GM12878 (cell line): ENCODE data around the gene RAB22A. TPM values are rescaled to one million over a fixed set of nuclear protein-coding genes. Genes with fewer than 3 reads are reported as not detected.

Experiments used
- ATAC-seq: fragments of 200-7000 bp; cut with Tn5 transposase; 3 replicates; pipeline ENCODE4 v1.9.1; 2020; ENCODE audit warnings: mild to moderate bottlenecking, moderate library complexity
- BruUV-seq: library from RNA; stranded (reverse); fragments of 400-500 nt; replicated peaks from 2 replicates; lab custom pipeline; 2021; lab: Mats Ljungman, UMichigan
- CTCF ChIA-PET: fragments of 300-600 bp; sonication (Branson Sonifier 250); formaldehyde crosslinking; extraction: SDS; loops from one replicate; lab custom pipeline; 2021; ENCODE audit warnings: inconsistent platforms; lab: Yijun Ruan, JAX
- POLR2A ChIA-PET: fragments of 350-600 bp; formaldehyde crosslinking; extraction: SDS; loops from one replicate; lab custom pipeline; 2021; ENCODE audit warnings: inconsistent platforms; lab: Charles Lee
- RAD21 ChIA-PET: fragments of 300-600 bp; sonication (Branson Sonifier 250); formaldehyde crosslinking; loops from one replicate; lab custom pipeline; 2023; ENCODE audit warnings: antibody characterized with exemption; ENCODE audit not compliant: unreplicated experiment; lab: Charles Lee
- SMC1A ChIA-PET: fragments of 300-600 bp; sonication (Branson Sonifier 250); formaldehyde crosslinking; loops from one replicate; lab custom pipeline; 2023; ENCODE audit not compliant: unreplicated experiment, uncharacterized antibody; lab: Charles Lee
- DNase-seq: peaks from one replicate; pipeline ENCODE4 v3.0.0-alpha.2; 2011; ENCODE audit warnings: low read depth, low spot score
- FAIRE-seq: peaks from 3 replicates; lab custom pipeline; 2011; peaks lifted over from hg19 to GRCh38; lab: Jason Lieb, UNC
- H2AFZ ChIP-seq: 2 replicates; pipeline ENCODE4 v1.6.0; 2011; ENCODE audit warnings: low read depth, low read length, control low read depth; ENCODE audit not compliant: control insufficient read depth
- H3K27ac ChIP-seq: 2 replicates; pipeline ENCODE4 v1.5.1; 2011; ENCODE audit warnings: control low read depth; ENCODE audit not compliant: control insufficient read depth, insufficient read depth
- H3K27me3 ChIP-seq, 2 experiments: replicated peaks in 1 of 2; 2 replicates each; pipeline versions ENCODE4 v1.6.0 to v1.6.1; 2011; ENCODE audit warnings: low read length in 1 of 2; ENCODE audit not compliant: control insufficient read depth in 2 of 2, insufficient read depth in 2 of 2
- H3K36me3 ChIP-seq, 2 experiments: 2 replicates each; pipeline ENCODE4 v1.5.1; 2011; ENCODE audit warnings: low read length in 1 of 2; ENCODE audit not compliant: control insufficient read depth in 2 of 2, insufficient read depth in 2 of 2
- H3K4me1 ChIP-seq: 2 replicates; pipeline ENCODE4 v1.6.1; 2011; ENCODE audit warnings: mild to moderate bottlenecking, low read length, moderate library complexity, mixed read lengths; ENCODE audit not compliant: control insufficient read depth, insufficient read depth
- H3K4me2 ChIP-seq: 2 replicates; pipeline ENCODE4 v1.6.0; 2011; ENCODE audit warnings: control low read depth; ENCODE audit not compliant: control insufficient read depth, insufficient read depth
- H3K4me3 ChIP-seq: fragments of 200-600 bp; sonication (generic); 2 replicates; pipeline ENCODE4 v1.5.1; 2016
- H3K79me2 ChIP-seq: 2 replicates; pipeline ENCODE4 v1.6.0; 2011; ENCODE audit warnings: low read length; ENCODE audit not compliant: control insufficient read depth, insufficient read depth
- H3K9ac ChIP-seq: 2 replicates; pipeline ENCODE4 v1.8.0; 2011; ENCODE audit warnings: low read length, control low read depth, mixed read lengths; ENCODE audit not compliant: control insufficient read depth, insufficient read depth
- H3K9me3 ChIP-seq: replicated peaks from 3 replicates; pipeline ENCODE4 v1.5.1; 2011; ENCODE audit warnings: mild to moderate bottlenecking, low read length; ENCODE audit not compliant: control insufficient read depth, insufficient read depth
- H4K20me1 ChIP-seq: 2 replicates; pipeline ENCODE4 v1.6.0; 2011; ENCODE audit not compliant: control insufficient read depth, insufficient read depth
- ATF7 ChIP-seq: fragments of 450-650 bp; IDR thresholded peaks from 2 replicates; pipeline ENCODE4 v1.6.1; 2016; ENCODE audit warnings: low read depth, mild to moderate bottlenecking
- CBFB ChIP-seq: IDR thresholded peaks from 2 replicates; pipeline ENCODE4 v1.6.1; 2016; ENCODE audit warnings: antibody characterized with exemption, low read depth
- CEBPB ChIP-seq, 2 experiments: fragments of 150-350 bp in 1 of 2; IDR thresholded peaks; 2 replicates each; pipeline ENCODE4 v1.6.1; 2012 to 2014; ENCODE audit warnings: low read depth in 2 of 2, low read length in 2 of 2, borderline replicate concordance in 1 of 2, inconsistent platforms in 1 of 2
- CHD4 ChIP-seq: fragments of 200-600 bp; sonication (generic); IDR thresholded peaks from 2 replicates; pipeline ENCODE4 v1.6.1; 2016; ENCODE audit warnings: mild to moderate bottlenecking
- NBN ChIP-seq: fragments of 450-650 bp; IDR thresholded peaks from 2 replicates; pipeline ENCODE4 v1.6.1; 2016
- PAX8 ChIP-seq: fragments of 450-650 bp; IDR thresholded peaks from 2 replicates; pipeline ENCODE4 v1.6.1; 2017; ENCODE audit warnings: mild to moderate bottlenecking, moderate library complexity
- SIX5 ChIP-seq: IDR thresholded peaks from 2 replicates; pipeline ENCODE4 v1.6.1; 2011; ENCODE audit warnings: mild to moderate bottlenecking, low read depth, low read length, moderate library complexity; ENCODE audit not compliant: severe bottlenecking
- SMAD1 ChIP-seq: fragments of 450-650 bp; IDR thresholded peaks from 2 replicates; pipeline ENCODE4 v1.6.1; 2018; ENCODE audit warnings: mild to moderate bottlenecking, low read depth; ENCODE audit not compliant: partially characterized antibody
- SPI1 ChIP-seq: IDR thresholded peaks from 2 replicates; pipeline ENCODE4 v1.6.1; 2011; ENCODE audit warnings: low read depth, mild to moderate bottlenecking, low read length, moderate library complexity, borderline replicate concordance; ENCODE audit not compliant: insufficient read depth
- WGBS: methylation state at CpG from one replicate; pipeline ENCODE4 v1.1.6; 2016; ENCODE audit warnings: low lambda C conversion rate; ENCODE audit not compliant: insufficient replicate concordance, insufficient coverage; ENCODE audit errors: missing lambda C conversion rate; 5-methylcytosine and 5-hydroxymethylcytosine counted together
- in situ Hi-C: fragments of 300-500 bp; cut with MboI; formaldehyde crosslinking; loops from 9 replicates; pipeline ENCODE4 v1.14.3; 2018; ENCODE audit warnings: mixed read lengths
- intact Hi-C: fragments of 100-400 bp; cut with micrococcal nuclease; formaldehyde crosslinking; loops from one replicate; pipeline ENCODE4 v1.14.2; 2022; ENCODE audit not compliant: unreplicated experiment
- polyA plus RNA-seq, 11 experiments: library from polyadenylated mRNA; depleted of rRNA in 4 of 11; unstranded in 6 of 11; stranded (reverse) in 5 of 11; fragments of >200 nt; fragmentation: Nextera tagmentation in 4 of 11; fragmentation: Illumina TruSeq in 1 of 11; extraction: Ambion mirVana in 4 of 11; extraction: Trizol in 1 of 11; gene quantifications; 1 replicate in 1 of 11; 2 replicates in 10 of 11; pipeline versions ENCODE4 v1.2.1 to v1.2.3, GENCODE V29; 2011 to 2016; ENCODE audit warnings: inconsistent platforms in 2 of 11, missing spikeins in 2 of 11, low read depth in 1 of 11
- total RNA-seq, 4 experiments: library from RNA; depleted of rRNA in 3 of 4; stranded (reverse); fragments of >200 nt in 3 of 4; fragmentation: Illumina TruSeq in 1 of 4; extraction: Trizol in 1 of 4; gene quantifications; 2 replicates each; pipeline versions ENCODE4 v1.2.1 to v1.2.3, GENCODE V29; 2013 to 2021
- TF ChIP-seq, protein P1 (sequence below): fragments of 450-650 bp; IDR thresholded peaks from 2 replicates; pipeline ENCODE4 v1.6.1; 2016; ENCODE audit warnings: mild to moderate bottlenecking
- TF ChIP-seq, protein P2 (sequence below): fragments of 450-650 bp; IDR thresholded peaks from 2 replicates; pipeline ENCODE4 v1.6.1; 2017; ENCODE audit warnings: mild to moderate bottlenecking
- TF ChIP-seq, protein P3 (sequence below): fragments of 450-650 bp; IDR thresholded peaks from 2 replicates; pipeline ENCODE4 v1.6.1; 2018; ENCODE audit warnings: borderline replicate concordance, mild to moderate bottlenecking; ENCODE audit not compliant: partially characterized antibody

RAB22A gene
- total and polyA plus RNA-seq, 10 of the 15 experiments (the other 5 are each of a cell fraction or from before 2014, with no cell fraction given) = 2.7 to 12.0 (median 10.0) TPM

DNA sequence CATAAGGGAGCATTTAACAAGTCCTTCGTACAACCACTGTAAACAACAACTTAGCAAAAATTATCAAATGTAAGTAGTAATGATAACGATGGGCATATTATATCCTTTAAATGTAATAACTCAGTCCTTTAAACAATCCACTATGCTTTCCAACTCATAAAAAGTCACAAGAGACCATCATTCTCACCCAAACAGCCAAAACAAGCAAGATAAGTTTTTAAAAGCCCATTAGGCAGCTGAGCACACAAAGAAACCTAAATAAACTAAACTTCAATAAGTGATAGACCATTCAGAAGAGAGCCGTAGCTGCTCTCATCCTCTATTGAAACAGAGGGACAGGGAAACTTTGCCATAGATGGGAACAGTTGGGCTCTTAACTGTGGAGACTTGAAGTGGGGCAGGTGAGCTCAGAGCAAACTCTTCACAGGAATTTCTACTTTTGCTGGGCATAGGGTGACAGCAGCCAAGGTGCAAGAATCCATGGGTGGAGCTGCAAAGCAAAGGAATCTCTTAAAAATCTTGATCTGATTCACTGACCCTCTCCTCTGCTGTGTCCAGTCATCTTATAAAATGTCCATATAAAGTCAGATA lies 22.5 kb downstream of the RAB22A start:
- peaks cover 2 to 4% of the 10 kb centered on the region in 2 experiments; a peak in 3 of 4 replicates for H3K36me3 ChIP-seq
- ChIA-PET POLR2A (interaction anchor here (0.8 kb wide), 1 partner anchor 9 kb away, joined by 3 read pairs; no protein-coding TSS in a partner anchor), CTCF (no interaction called here), RAD21 (no interaction called here), SMC1A (no interaction called here)
- H3K27ac ChIP-seq = no peak overlapping the region
- no peak overlapping the region for H3K4me3 ChIP-seq
- in situ Hi-C loops = no loop called here
- DNase-seq = no peak
- intact Hi-C loops = no loop called here
- ATAC-seq = no peak
- no peak for TF ChIP-seq CHD4
- TF ChIP-seq ATF7 = no peak
- TF ChIP-seq CEBPB (IDR thresholded peaks at IDR 0.05; ENCODE audit: borderline replicate concordance in 1 of 2, low read depth in 2 of 2, low read length in 2 of 2) = no peak
- H3K9ac ChIP-seq = no peak overlapping the region
- H3K4me2 ChIP-seq = no peak overlapping the region
- no peaks in the 10 kb centered on the region for H3K4me1 ChIP-seq
- H3K79me2 ChIP-seq = peaks cover 3% of the 10 kb centered on the region; the same call in 1 of the 2 replicates
- WGBS = 100% methylated on average over 3 of the region's 3 CpGs
- H4K20me1 ChIP-seq = no peaks in the 10 kb centered on the region; the same call in none of the 2 replicates
- no peaks in the 10 kb centered on the region for H3K9me3 ChIP-seq
- BruUV-seq = no TSS peak
- H2AFZ ChIP-seq = no peak overlapping the region
- FAIRE-seq = no peak
- no peaks in the 10 kb centered on the region for H3K27me3 ChIP-seq

DNA sequence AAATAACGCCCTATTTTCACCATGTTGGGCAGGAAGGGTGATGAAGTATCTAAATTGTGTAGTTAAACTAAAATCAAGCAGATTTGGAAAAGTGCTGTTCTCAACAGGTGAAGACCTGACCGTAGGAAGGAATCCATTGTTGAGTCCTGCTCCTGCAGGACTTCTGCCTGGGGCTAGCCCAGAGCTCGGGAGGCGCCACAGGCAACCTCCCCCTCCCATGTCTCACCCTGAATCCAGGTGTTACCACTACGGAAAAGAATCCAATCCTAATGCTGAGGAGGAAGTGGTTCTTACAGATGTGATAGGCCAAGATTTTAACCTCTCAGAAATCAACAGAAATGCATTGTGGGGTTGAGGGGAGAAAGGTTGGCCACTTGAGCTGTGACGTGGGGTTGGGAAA lies 30.2 kb downstream of the RAB22A start:
- SMC1A ChIA-PET = no interaction called here
- no peak for DNase-seq
- RAD21 ChIA-PET = no interaction called here
- POLR2A ChIA-PET = no interaction called here
- 98% methylated on average over 6 of the region's 6 CpGs for WGBS
- Histone ChIP-seq H3K4me3 (no peak overlapping the region), H2AFZ (no peak overlapping the region), H3K4me1 (no peaks in the 10 kb centered on the region), H3K79me2 (no peaks in the 10 kb centered on the region; the same call in 1 of the 2 replicates), H3K9ac (no peak overlapping the region), H3K9me3 (no peaks in the 10 kb centered on the region), H4K20me1 (0 out of 2 replicates have a peak, but pooled peaks cover 2% of the 10 kb centered on the region), H3K4me2 (no peak overlapping the region), H3K36me3 (0 out of 4 replicates have a peak, but pooled peaks cover 0 to 3% of the 10 kb centered on the region in 2 experiments), H3K27ac (no peak overlapping the region), H3K27me3 (no peaks in the 10 kb centered on the region)
- no peak for ATAC-seq
- intact Hi-C loops = no loop called here
- no TSS peak for BruUV-seq
- in situ Hi-C loops = no loop called here
- no peak for FAIRE-seq
- CTCF ChIA-PET = no interaction called here
- TF ChIP-seq SIX5 (no peak), NBN (no peak), PAX8 (no peak), CBFB (no peak), SMAD1 (no peak), SPI1 (no peak)
- TF ChIP-seq, protein P1, sequence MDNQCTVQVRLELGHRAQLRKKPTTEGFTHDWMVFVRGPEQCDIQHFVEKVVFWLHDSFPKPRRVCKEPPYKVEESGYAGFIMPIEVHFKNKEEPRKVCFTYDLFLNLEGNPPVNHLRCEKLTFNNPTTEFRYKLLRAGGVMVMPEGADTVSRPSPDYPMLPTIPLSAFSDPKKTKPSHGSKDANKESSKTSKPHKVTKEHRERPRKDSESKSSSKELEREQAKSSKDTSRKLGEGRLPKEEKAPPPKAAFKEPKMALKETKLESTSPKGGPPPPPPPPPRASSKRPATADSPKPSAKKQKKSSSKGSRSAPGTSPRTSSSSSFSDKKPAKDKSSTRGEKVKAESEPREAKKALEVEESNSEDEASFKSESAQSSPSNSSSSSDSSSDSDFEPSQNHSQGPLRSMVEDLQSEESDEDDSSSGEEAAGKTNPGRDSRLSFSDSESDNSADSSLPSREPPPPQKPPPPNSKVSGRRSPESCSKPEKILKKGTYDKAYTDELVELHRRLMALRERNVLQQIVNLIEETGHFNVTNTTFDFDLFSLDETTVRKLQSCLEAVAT = no peak
- TF ChIP-seq, protein P2, sequence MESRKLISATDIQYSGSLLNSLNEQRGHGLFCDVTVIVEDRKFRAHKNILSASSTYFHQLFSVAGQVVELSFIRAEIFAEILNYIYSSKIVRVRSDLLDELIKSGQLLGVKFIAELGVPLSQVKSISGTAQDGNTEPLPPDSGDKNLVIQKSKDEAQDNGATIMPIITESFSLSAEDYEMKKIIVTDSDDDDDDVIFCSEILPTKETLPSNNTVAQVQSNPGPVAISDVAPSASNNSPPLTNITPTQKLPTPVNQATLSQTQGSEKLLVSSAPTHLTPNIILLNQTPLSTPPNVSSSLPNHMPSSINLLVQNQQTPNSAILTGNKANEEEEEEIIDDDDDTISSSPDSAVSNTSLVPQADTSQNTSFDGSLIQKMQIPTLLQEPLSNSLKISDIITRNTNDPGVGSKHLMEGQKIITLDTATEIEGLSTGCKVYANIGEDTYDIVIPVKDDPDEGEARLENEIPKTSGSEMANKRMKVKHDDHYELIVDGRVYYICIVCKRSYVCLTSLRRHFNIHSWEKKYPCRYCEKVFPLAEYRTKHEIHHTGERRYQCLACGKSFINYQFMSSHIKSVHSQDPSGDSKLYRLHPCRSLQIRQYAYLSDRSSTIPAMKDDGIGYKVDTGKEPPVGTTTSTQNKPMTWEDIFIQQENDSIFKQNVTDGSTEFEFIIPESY = no peak
- TF ChIP-seq, protein P3, sequence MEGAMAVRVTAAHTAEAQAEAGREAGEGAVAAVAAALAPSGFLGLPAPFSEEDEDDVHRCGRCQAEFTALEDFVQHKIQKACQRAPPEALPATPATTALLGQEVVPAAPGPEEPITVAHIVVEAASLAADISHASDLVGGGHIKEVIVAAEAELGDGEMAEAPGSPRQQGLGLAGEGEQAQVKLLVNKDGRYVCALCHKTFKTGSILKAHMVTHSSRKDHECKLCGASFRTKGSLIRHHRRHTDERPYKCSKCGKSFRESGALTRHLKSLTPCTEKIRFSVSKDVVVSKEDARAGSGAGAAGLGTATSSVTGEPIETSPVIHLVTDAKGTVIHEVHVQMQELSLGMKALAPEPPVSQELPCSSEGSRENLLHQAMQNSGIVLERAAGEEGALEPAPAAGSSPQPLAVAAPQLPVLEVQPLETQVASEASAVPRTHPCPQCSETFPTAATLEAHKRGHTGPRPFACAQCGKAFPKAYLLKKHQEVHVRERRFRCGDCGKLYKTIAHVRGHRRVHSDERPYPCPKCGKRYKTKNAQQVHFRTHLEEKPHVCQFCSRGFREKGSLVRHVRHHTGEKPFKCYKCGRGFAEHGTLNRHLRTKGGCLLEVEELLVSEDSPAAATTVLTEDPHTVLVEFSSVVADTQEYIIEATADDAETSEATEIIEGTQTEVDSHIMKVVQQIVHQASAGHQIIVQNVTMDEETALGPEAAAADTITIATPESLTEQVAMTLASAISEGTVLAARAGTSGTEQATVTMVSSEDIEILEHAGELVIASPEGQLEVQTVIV = no peak
